KMS-11 (cell line): ENCODE results near the gene BPIFA1.

Experiments used
- H2AFZ ChIP-seq: fragments of 200-600 bp; sonication (generic); 2 replicates; pipeline ENCODE4 v1.6.1; 2016; ENCODE audit warnings: antibody characterized with exemption, mixed run types, low read depth
- H3K27ac ChIP-seq: fragments of 200-600 bp; sonication (generic); 2 replicates; pipeline ENCODE4 v1.6.1; 2016; ENCODE audit warnings: mild to moderate bottlenecking, mixed run types
- H3K27me3 ChIP-seq: fragments of 200-600 bp; sonication (generic); 2 replicates; pipeline ENCODE4 v1.6.1; 2017; ENCODE audit warnings: mild to moderate bottlenecking, low read depth, mixed run types, moderate library complexity; ENCODE audit not compliant: insufficient read depth
- H3K36me3 ChIP-seq: fragments of 200-600 bp; sonication (generic); 2 replicates; pipeline ENCODE4 v1.6.1; 2017; ENCODE audit warnings: mild to moderate bottlenecking, mixed run types; ENCODE audit not compliant: insufficient read depth
- H3K4me1 ChIP-seq: fragments of 200-600 bp; sonication (generic); 2 replicates; pipeline ENCODE4 v1.6.1; 2016; ENCODE audit warnings: mild to moderate bottlenecking, low read depth, mixed run types; ENCODE audit not compliant: poor library complexity, severe bottlenecking
- H3K4me2 ChIP-seq: fragments of 200-600 bp; sonication (generic); 2 replicates; pipeline ENCODE4 v1.7.0; 2016; ENCODE audit warnings: mild to moderate bottlenecking, mixed run types
- H3K4me3 ChIP-seq: fragments of 200-600 bp; sonication (generic); IDR thresholded peaks from 2 replicates; pipeline ENCODE4 v1.6.1; 2017; ENCODE audit warnings: low read depth, low read length, mixed read lengths; ENCODE audit not compliant: insufficient read depth
- H3K79me2 ChIP-seq: fragments of 200-600 bp; sonication (generic); 2 replicates; pipeline ENCODE4 v1.6.1; 2016; ENCODE audit warnings: low read depth, mixed run types; ENCODE audit not compliant: insufficient read depth
- H3K9ac ChIP-seq: fragments of 200-600 bp; sonication (generic); 2 replicates; pipeline ENCODE4 v1.6.1; 2016; ENCODE audit warnings: mild to moderate bottlenecking, mixed run types
- H4K20me1 ChIP-seq: fragments of 200-600 bp; sonication (generic); 2 replicates; pipeline ENCODE4 v1.6.1; 2016; ENCODE audit warnings: mild to moderate bottlenecking, mixed run types; ENCODE audit not compliant: insufficient read depth
- TF ChIP-seq, protein P1 (sequence below): fragments of 200-600 bp; sonication (generic); conservative IDR thresholded peaks from 2 replicates; pipeline ENCODE4 v1.6.1; 2017; ENCODE audit warnings: low read depth, mild to moderate bottlenecking, antibody characterized with exemption, low read length, moderate library complexity, mixed read lengths

Gene BPIFA1

DNA sequence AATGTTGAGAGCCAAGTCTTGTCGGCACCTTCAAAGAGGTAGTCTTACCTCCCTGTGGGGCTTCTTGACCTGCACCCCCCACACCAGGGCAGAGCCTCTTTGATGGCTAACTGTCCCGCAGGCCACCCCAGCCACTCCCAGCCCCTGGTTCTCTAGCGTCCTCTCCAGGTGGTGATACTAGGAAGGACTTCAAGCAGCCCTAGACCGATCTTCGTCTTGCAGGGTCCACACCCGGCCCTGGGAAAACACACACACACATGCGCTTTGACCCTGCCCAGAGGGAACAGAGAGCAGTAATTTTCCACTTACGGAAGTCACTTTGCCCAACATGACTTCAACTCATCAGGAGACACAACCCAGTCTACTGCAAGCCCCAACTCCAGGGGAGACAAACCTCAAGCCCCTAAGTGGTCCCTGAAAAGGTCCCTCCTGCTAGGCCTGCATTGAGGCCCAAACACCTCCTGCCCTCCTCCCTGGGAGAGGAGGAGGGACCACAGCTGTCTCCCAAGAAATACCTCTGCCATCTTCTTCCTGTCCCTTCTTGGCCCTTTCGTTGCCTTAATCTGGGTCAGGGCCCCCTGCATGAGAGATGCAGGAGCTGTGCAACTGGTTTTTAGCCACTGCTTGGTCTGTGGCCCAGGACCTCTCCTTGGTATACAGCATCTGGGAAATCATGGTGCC is 44.3 kb downstream of the BPIFA1 start:
- H3K4me1 ChIP-seq: no peaks in the 10 kb centered on the region
- H3K4me2 ChIP-seq: no peak overlapping the region
- H3K79me2 ChIP-seq: no peaks in the 10 kb centered on the region
- no peak overlapping the region for H2AFZ ChIP-seq
- H3K27ac ChIP-seq: no peak overlapping the region
- no peak overlapping the region for H3K4me3 ChIP-seq
- TF ChIP-seq, protein P1, sequence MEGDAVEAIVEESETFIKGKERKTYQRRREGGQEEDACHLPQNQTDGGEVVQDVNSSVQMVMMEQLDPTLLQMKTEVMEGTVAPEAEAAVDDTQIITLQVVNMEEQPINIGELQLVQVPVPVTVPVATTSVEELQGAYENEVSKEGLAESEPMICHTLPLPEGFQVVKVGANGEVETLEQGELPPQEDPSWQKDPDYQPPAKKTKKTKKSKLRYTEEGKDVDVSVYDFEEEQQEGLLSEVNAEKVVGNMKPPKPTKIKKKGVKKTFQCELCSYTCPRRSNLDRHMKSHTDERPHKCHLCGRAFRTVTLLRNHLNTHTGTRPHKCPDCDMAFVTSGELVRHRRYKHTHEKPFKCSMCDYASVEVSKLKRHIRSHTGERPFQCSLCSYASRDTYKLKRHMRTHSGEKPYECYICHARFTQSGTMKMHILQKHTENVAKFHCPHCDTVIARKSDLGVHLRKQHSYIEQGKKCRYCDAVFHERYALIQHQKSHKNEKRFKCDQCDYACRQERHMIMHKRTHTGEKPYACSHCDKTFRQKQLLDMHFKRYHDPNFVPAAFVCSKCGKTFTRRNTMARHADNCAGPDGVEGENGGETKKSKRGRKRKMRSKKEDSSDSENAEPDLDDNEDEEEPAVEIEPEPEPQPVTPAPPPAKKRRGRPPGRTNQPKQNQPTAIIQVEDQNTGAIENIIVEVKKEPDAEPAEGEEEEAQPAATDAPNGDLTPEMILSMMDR: no peak
- no peak overlapping the region for H3K9ac ChIP-seq
- H3K27me3 ChIP-seq: peaks cover 7% of the 10 kb centered on the region; the same call in 1 of the 2 replicates
- H3K36me3 ChIP-seq: no peaks in the 10 kb centered on the region
- H4K20me1 ChIP-seq: no peaks in the 10 kb centered on the region

DNA sequence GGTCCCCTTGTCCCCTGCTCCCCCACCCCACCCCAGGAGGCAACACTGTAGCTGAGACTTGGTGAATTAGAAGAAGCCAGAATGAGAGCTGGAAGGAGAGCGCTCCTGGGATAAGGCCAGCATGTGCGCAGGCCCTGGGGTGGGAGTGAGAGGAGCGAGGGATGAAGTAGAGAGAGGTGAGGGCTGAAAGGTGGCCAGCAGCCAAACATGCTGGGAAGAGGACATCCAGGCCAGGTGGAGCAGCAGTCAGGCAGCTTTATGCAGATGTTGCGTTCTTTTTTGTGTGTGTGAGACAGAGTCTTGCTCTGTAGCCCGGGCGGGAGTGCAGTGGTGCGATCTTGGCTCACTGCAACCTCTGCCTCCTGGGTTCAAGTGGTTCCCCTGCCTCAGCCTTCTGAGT is 45.0 kb downstream of the BPIFA1 start:
- TF ChIP-seq, protein P1: no peak
- peaks cover 12% of the 10 kb centered on the region; the same call in 1 of the 2 replicates for H3K27me3 ChIP-seq

DNA sequence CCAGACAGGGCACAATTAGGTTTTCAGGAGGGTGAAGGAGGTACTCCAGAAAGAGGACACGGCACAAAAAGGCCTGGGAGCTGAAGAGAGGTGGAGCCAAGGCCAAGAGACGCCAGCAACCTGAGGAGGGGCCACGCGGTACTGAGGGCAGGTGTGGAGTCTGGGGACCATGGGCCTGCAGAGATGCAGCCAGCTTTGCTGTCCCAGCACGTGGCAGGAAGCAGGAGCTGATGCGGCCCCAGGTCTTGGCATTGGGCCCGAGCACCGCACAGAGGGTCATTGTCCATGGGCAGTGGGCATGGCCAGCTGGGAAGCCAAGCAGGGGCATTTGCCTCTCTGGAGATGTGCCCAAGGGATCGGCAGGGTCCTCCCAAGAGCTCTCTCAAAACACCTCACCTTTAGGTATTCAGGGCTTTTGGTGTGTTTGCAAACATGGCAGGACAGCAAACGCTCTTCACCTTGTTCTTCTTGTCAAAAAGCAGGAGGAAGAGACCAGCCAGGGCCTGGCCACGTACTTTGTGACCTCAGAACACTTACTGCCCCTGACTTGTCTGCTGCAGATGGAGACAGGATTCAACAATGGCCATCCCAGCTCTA is 45.9 kb downstream of the BPIFA1 start:
- no peak overlapping the region for H2AFZ ChIP-seq
- H3K36me3 ChIP-seq: no peaks in the 10 kb centered on the region
- no peak overlapping the region for H3K4me3 ChIP-seq
- no peaks in the 10 kb centered on the region for H3K4me1 ChIP-seq
- no peaks in the 10 kb centered on the region for H3K79me2 ChIP-seq
- no peak overlapping the region for H3K4me2 ChIP-seq
- TF ChIP-seq, protein P1: no peak
- H3K9ac ChIP-seq: no peak overlapping the region
- H3K27ac ChIP-seq: no peak overlapping the region
- no peaks in the 10 kb centered on the region for H4K20me1 ChIP-seq
- H3K27me3 ChIP-seq: peaks cover 19% of the 10 kb centered on the region; the same call in 1 of the 2 replicates

More for the DNA sequence above, 45.0 kb downstream of the BPIFA1 start:
- Histone ChIP-seq H3K4me1 (no peaks in the 10 kb centered on the region), H3K36me3 (no peaks in the 10 kb centered on the region), H3K79me2 (no peaks in the 10 kb centered on the region), H2AFZ (no peak overlapping the region), H3K4me2 (no peak overlapping the region), H3K9ac (no peak overlapping the region), H4K20me1 (no peaks in the 10 kb centered on the region), H3K27ac (no peak overlapping the region), H3K4me3 (no peak overlapping the region)

DNA sequence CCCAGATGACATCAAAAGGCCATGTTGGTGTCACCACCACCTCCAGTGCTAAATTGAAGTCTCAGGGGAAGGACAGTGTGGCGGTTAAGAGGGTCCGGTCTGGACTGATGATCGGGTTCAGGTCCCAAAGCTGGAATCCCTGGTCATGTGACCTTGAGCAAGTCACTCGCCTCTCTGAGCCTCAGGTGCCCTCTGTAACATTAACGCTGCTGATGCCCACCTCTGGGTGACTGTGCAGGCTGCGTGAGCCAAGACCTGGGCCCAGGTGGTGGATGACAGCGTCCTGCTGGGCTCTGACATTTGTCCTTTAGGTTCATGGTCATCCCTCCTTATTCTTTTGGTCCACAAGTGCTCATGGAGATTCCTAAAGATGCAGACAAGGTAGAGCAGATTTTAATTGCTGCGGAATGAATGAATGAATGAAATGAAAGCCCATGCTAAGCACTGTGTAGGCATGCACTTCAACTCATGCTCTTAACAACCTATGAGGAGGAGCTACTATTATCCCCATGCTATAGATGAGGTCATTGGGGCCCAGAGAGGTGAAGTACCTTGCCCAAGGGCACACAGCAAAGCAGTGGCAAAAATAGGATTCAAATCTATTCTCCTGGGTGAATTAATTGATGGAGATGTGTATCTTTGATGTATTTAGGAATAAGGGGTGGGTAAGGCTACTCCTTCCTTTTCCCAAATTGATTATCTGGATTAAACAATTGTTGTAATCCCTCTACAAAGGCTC is 46.6 kb downstream of the BPIFA1 start:
- Histone ChIP-seq H3K79me2 (no peaks in the 10 kb centered on the region), H3K9ac (no peak overlapping the region), H2AFZ (no peak overlapping the region), H3K27ac (no peak overlapping the region), H3K4me2 (no peak overlapping the region), H4K20me1 (no peaks in the 10 kb centered on the region), H3K36me3 (no peaks in the 10 kb centered on the region), H3K4me3 (no peak overlapping the region), H3K4me1 (no peaks in the 10 kb centered on the region), H3K27me3 (peaks cover 25% of the 10 kb centered on the region; the same call in 1 of the 2 replicates)
- TF ChIP-seq, protein P1: no peak
